Activated T-helper 17 cell treated with anti-CD3 and anti-CD28 coated beads, Interleukin-2, amount 50 U/mL, for 72 hours (primary cell): Measurements from ENCODE around the gene TDRD12. TPM values are rescaled to one million over a fixed set of nuclear protein-coding genes. Genes with fewer than 3 reads are reported as not detected.
A peak's percentile ranks its signal among the peaks of the same experiment; 100 is the strongest.
"Not testable (repeated sequence)": the region's sequence is repeated elsewhere in the genome, so short reads cannot be mapped to it uniquely, and the experiment has no call there.

Experiments used
- ATAC-seq: fragments of 150-1000 bp; cut with Tn5 transposase; replicated peaks from 2 replicates; pipeline ENCODE4 v1.10.0; 2021; ENCODE audit warnings: mild to moderate bottlenecking, moderate library complexity
- H3K27ac Mint-ChIP-seq: one replicate; pipeline ENCODE4 v1.8.0; 2022; ENCODE audit warnings: mixed read lengths
- H3K27me3 Mint-ChIP-seq: one replicate; pipeline ENCODE4 v1.8.0; 2022; ENCODE audit warnings: mixed read lengths
- H3K36me3 Mint-ChIP-seq: one replicate; pipeline ENCODE4 v1.8.0; 2022; ENCODE audit warnings: low read depth, mild to moderate bottlenecking, mixed read lengths
- H3K4me1 Mint-ChIP-seq: one replicate; pipeline ENCODE4 v1.8.0; 2022; ENCODE audit warnings: mixed read lengths
- H3K4me3 Mint-ChIP-seq: one replicate; pipeline ENCODE4 v1.8.0; 2022; ENCODE audit warnings: mild to moderate bottlenecking, mixed read lengths
- H3K9me3 Mint-ChIP-seq: one replicate; pipeline ENCODE4 v1.8.0; 2022; ENCODE audit warnings: mixed read lengths
- total RNA-seq, 2 donors: library from RNA; stranded (reverse); gene quantifications; one replicate each; pipeline ENCODE4 v1.2.3, GENCODE V29; 2022

TDRD12 gene
- total RNA-seq, 2 donors from 2014 or later, result 0.11 to 4.4 TPM

GRCh38 chr19:32832094-32832493 is 112.5 kb downstream of the TDRD12 start:
- H3K36me3 Mint-ChIP-seq, H3K4me3 Mint-ChIP-seq, H3K9me3 Mint-ChIP-seq, H3K27ac Mint-ChIP-seq, H3K4me1 Mint-ChIP-seq, H3K27me3 Mint-ChIP-seq, ATAC-seq: not testable (repeated sequence)

- not testable (repeated sequence) for H3K36me3 Mint-ChIP-seq, H3K27ac Mint-ChIP-seq, ATAC-seq, H3K9me3 Mint-ChIP-seq, H3K4me1 Mint-ChIP-seq, H3K4me3 Mint-ChIP-seq, H3K27me3 Mint-ChIP-seq
These were observed 113.3 kb downstream of the TDRD12 start for GRCh38 chr19:32832825-32833224.

- not testable (repeated sequence) for H3K27ac Mint-ChIP-seq, H3K27me3 Mint-ChIP-seq, H3K4me3 Mint-ChIP-seq
These were observed 113.8 kb downstream of the TDRD12 start for GRCh38 chr19:32833388-32833787.

GRCh38 chr19:32837531-32837930 is 118.0 kb downstream of the TDRD12 start:
- peak; percentile 37 for ATAC-seq

More at GRCh38 chr19:32833388-32833787, 113.8 kb downstream of the TDRD12 start:
- H3K4me1 Mint-ChIP-seq, H3K9me3 Mint-ChIP-seq, H3K36me3 Mint-ChIP-seq, ATAC-seq: not testable (repeated sequence)

GRCh38 chr19:32842061-32842460 is 122.5 kb downstream of the TDRD12 start:
- Mint-ChIP-seq H3K27me3 (no peaks in the 10 kb centered on the region), H3K4me1 (no peaks in the 10 kb centered on the region), H3K9me3 (peaks cover 10% of the 10 kb centered on the region), H3K4me3 (no peak overlapping the region), H3K27ac (no peak overlapping the region), H3K36me3 (no peaks in the 10 kb centered on the region)
- no peak for ATAC-seq

More at GRCh38 chr19:32837531-32837930, 118.0 kb downstream of the TDRD12 start:
- Mint-ChIP-seq H3K4me1 (no peaks in the 10 kb centered on the region), H3K36me3 (no peaks in the 10 kb centered on the region), H3K27ac (no peak overlapping the region), H3K27me3 (no peaks in the 10 kb centered on the region), H3K9me3 (peaks cover 10% of the 10 kb centered on the region), H3K4me3 (no peak overlapping the region)

- ATAC-seq, result no peak
- H3K36me3 Mint-ChIP-seq, result no peaks in the 10 kb centered on the region
- no peaks in the 10 kb centered on the region for H3K27me3 Mint-ChIP-seq
- peaks cover 10% of the 10 kb centered on the region for H3K9me3 Mint-ChIP-seq
- H3K27ac Mint-ChIP-seq, result no peak overlapping the region
- no peaks in the 10 kb centered on the region for H3K4me1 Mint-ChIP-seq
- no peak overlapping the region for H3K4me3 Mint-ChIP-seq
These were observed 124.2 kb downstream of the TDRD12 start for GRCh38 chr19:32843716-32844245.

- H3K4me3 Mint-ChIP-seq, ATAC-seq, H3K27ac Mint-ChIP-seq, H3K4me1 Mint-ChIP-seq, H3K27me3 Mint-ChIP-seq, H3K36me3 Mint-ChIP-seq, H3K9me3 Mint-ChIP-seq: not testable (repeated sequence)
These were observed 128.5 kb downstream of the TDRD12 start for GRCh38 chr19:32848035-32848434.

- no peaks in the 10 kb centered on the region for H3K36me3 Mint-ChIP-seq
- no peak for ATAC-seq
- no peaks in the 10 kb centered on the region for H3K4me1 Mint-ChIP-seq
- no peaks in the 10 kb centered on the region for H3K9me3 Mint-ChIP-seq
- H3K27me3 Mint-ChIP-seq, result no peaks in the 10 kb centered on the region
- H3K27ac Mint-ChIP-seq, result no peak overlapping the region
- no peak overlapping the region for H3K4me3 Mint-ChIP-seq
These were observed 132.6 kb downstream of the TDRD12 start for GRCh38 chr19:32852216-32852615.

GRCh38 chr19:32856818-32857217 is 137.3 kb downstream of the TDRD12 start:
- H3K4me3 Mint-ChIP-seq, H3K9me3 Mint-ChIP-seq, H3K27me3 Mint-ChIP-seq, H3K27ac Mint-ChIP-seq, ATAC-seq, H3K36me3 Mint-ChIP-seq, H3K4me1 Mint-ChIP-seq: not testable (repeated sequence)

- no peaks in the 10 kb centered on the region for H3K9me3 Mint-ChIP-seq
- H3K27ac Mint-ChIP-seq, result no peak overlapping the region
- ATAC-seq, result no peak
- no peak overlapping the region for H3K4me3 Mint-ChIP-seq
- H3K27me3 Mint-ChIP-seq, result no peaks in the 10 kb centered on the region
- H3K36me3 Mint-ChIP-seq, result no peaks in the 10 kb centered on the region
- no peaks in the 10 kb centered on the region for H3K4me1 Mint-ChIP-seq
These were observed 138.0 kb downstream of the TDRD12 start for GRCh38 chr19:32857584-32857983.

GRCh38 chr19:32858155-32858554 is 138.6 kb downstream of the TDRD12 start:
- H3K9me3 Mint-ChIP-seq, result no peaks in the 10 kb centered on the region
- H3K27me3 Mint-ChIP-seq, result no peaks in the 10 kb centered on the region
- H3K4me1 Mint-ChIP-seq, result no peaks in the 10 kb centered on the region
- H3K36me3 Mint-ChIP-seq, result no peaks in the 10 kb centered on the region
- ATAC-seq, result no peak
- H3K27ac Mint-ChIP-seq, result no peak overlapping the region
- no peak overlapping the region for H3K4me3 Mint-ChIP-seq

- no peaks in the 10 kb centered on the region for H3K36me3 Mint-ChIP-seq
These were observed 139.0 kb downstream of the TDRD12 start for GRCh38 chr19:32858559-32858958.

GRCh38 chr19:32859591-32859990 is 140.0 kb downstream of the TDRD12 start:
- H3K9me3 Mint-ChIP-seq, result no peaks in the 10 kb centered on the region
- H3K36me3 Mint-ChIP-seq, result no peaks in the 10 kb centered on the region
- no peaks in the 10 kb centered on the region for H3K27me3 Mint-ChIP-seq
- H3K4me3 Mint-ChIP-seq, result no peak overlapping the region
- no peaks in the 10 kb centered on the region for H3K4me1 Mint-ChIP-seq
- ATAC-seq, result no peak
- H3K27ac Mint-ChIP-seq, result no peak overlapping the region

More at GRCh38 chr19:32858559-32858958, 139.0 kb downstream of the TDRD12 start:
- Mint-ChIP-seq H3K27ac (no peak overlapping the region), H3K4me3 (no peak overlapping the region), H3K27me3 (no peaks in the 10 kb centered on the region), H3K4me1 (no peaks in the 10 kb centered on the region), H3K9me3 (no peaks in the 10 kb centered on the region)
- no peak for ATAC-seq

- no peak overlapping the region for H3K4me3 Mint-ChIP-seq
- H3K9me3 Mint-ChIP-seq, result no peaks in the 10 kb centered on the region
- no peaks in the 10 kb centered on the region for H3K36me3 Mint-ChIP-seq
- H3K27ac Mint-ChIP-seq, result no peak overlapping the region
- no peaks in the 10 kb centered on the region for H3K27me3 Mint-ChIP-seq
- ATAC-seq, result no peak
- no peaks in the 10 kb centered on the region for H3K4me1 Mint-ChIP-seq
These were observed 142.0 kb downstream of the TDRD12 start for GRCh38 chr19:32861596-32861995.

GRCh38 chr19:32862173-32862572 is 142.6 kb downstream of the TDRD12 start:
- no peak overlapping the region for H3K4me3 Mint-ChIP-seq
- H3K36me3 Mint-ChIP-seq, result no peaks in the 10 kb centered on the region
- H3K4me1 Mint-ChIP-seq, result no peaks in the 10 kb centered on the region
- ATAC-seq, result no peak
- H3K9me3 Mint-ChIP-seq, result no peaks in the 10 kb centered on the region
- H3K27ac Mint-ChIP-seq, result no peak overlapping the region
- H3K27me3 Mint-ChIP-seq, result no peaks in the 10 kb centered on the region

GRCh38 chr19:32862741-32863140 is 143.2 kb downstream of the TDRD12 start:
- no peaks in the 10 kb centered on the region for H3K36me3 Mint-ChIP-seq
- no peaks in the 10 kb centered on the region for H3K27me3 Mint-ChIP-seq
- ATAC-seq, result no peak
- no peaks in the 10 kb centered on the region for H3K4me1 Mint-ChIP-seq
- no peak overlapping the region for H3K27ac Mint-ChIP-seq
- no peaks in the 10 kb centered on the region for H3K9me3 Mint-ChIP-seq
- H3K4me3 Mint-ChIP-seq, result no peak overlapping the region
